Sigmoid colon (tissue), 7 donors: ENCODE measurements around the gene SLC22A5. TPM values are rescaled to one million over a fixed set of nuclear protein-coding genes. Genes with fewer than 3 reads are reported as not detected.

Experiments
- DNase-seq: peaks from one replicate; pipeline ENCODE4 v3.0.0-alpha.2; 2019
- H3K27ac ChIP-seq, 4 donors: fragments of 200-600 bp; sonication (generic); one replicate each; pipeline ENCODE4 v1.5.1; 2016 to 2019; ENCODE audit warnings: mild to moderate bottlenecking in 1 of 4
- H3K27me3 ChIP-seq, 3 donors: fragments of 200-600 bp; sonication (generic); one replicate each; pipeline ENCODE4 v1.5.1; 2019; ENCODE audit warnings: mild to moderate bottlenecking in 1 of 3
- H3K36me3 ChIP-seq, 4 donors: fragments of 200-600 bp; sonication (generic); one replicate each; pipeline ENCODE4 v1.5.1; 2016 to 2019
- H3K4me1 ChIP-seq, 4 donors: fragments of 200-600 bp; sonication (generic); one replicate each; pipeline ENCODE4 v1.5.1; 2017 to 2019
- H3K4me3 ChIP-seq, 4 donors: fragments of 200-600 bp; sonication (generic); one replicate each; pipeline ENCODE4 v1.5.1; 2017 to 2019; ENCODE audit warnings: mild to moderate bottlenecking in 2 of 4, moderate library complexity in 1 of 4
- H3K9me3 ChIP-seq, 4 donors: fragments of 200-600 bp in 3 of 4; sonication (generic) in 3 of 4; one replicate each; pipeline versions ENCODE4 v1.5.1 to v1.6.1; 2013 to 2019
- EP300 ChIP-seq, 4 donors: sonication (generic); formaldehyde crosslinking; IDR thresholded peaks; one replicate each; pipeline ENCODE4 v1.6.1; 2017; ENCODE audit warnings: antibody characterized with exemption in 4 of 4
- POLR2A ChIP-seq, 2 donors: fragments of 450-650 bp; IDR thresholded peaks; one replicate each; pipeline ENCODE4 v1.6.1; 2016; ENCODE audit warnings: antibody characterized with exemption in 2 of 2, mild to moderate bottlenecking in 2 of 2, moderate library complexity in 2 of 2
- POLR2AphosphoS5 ChIP-seq, 4 donors: sonication (generic); formaldehyde crosslinking; IDR thresholded peaks; one replicate each; pipeline ENCODE4 v1.6.1; 2017; ENCODE audit warnings: antibody characterized with exemption in 4 of 4
- WGBS, 2 donors: extraction: QIAGEN DNeasy Blood & Tissue Kit; methylation state at CpG; one replicate each; pipeline ENCODE4 v1.1.7; 2013; 5-methylcytosine and 5-hydroxymethylcytosine counted together
- intact Hi-C: fragments of 100-400 bp; cut with DNase I; formaldehyde crosslinking; loops from one replicate; pipeline ENCODE4 v1.15.1; 2023
- polyA plus RNA-seq, 3 donors: library from polyadenylated mRNA; stranded (reverse); fragments of 200-250 nt; gene quantifications; one replicate each; pipeline ENCODE4 v1.2.3, GENCODE V29; 2013
- total RNA-seq, 4 donors: library from RNA; depleted of rRNA; stranded (reverse); fragments of >200 nt; gene quantifications; one replicate each; pipeline ENCODE4 v1.1.0, GENCODE V29; 2016
- TF ChIP-seq, protein P1 (sequence below), 4 experiments: fragments of 450-650 bp in 3 of 4; fragments of 200-600 bp in 1 of 4; IDR thresholded peaks; one replicate each; pipeline ENCODE4 v1.5.1; 2016 to 2019; ENCODE audit warnings: antibody characterized with exemption in 4 of 4, mild to moderate bottlenecking in 3 of 4, moderate library complexity in 2 of 4
- donor health status: healthy with polysubstance abuse.
- donor health status: Bipolar disorder and iron deficiency.
- donor health status: healthy.

SLC22A5 gene
- total and polyA plus RNA-seq, 7 donors = 3.6 to 11.9 (median 7.2) TPM

DNA sequence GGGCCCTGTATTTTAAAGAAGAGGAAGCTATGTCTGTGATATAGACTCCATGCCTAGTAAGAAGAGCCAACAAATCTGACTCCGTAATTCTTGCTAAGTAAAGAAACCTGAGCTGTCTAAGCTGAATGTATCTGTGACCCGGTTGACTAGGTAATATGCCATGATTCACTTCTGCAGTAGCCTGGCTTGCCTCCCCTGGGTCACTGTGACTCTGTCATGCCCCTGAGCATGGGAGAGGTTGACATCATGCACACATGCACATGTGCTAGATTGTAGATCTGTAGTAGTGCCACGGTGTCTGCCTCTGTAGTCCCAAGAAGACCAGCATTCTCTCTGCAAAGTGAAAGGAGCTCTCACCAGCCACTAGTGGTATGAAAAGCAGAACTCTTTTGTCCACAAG, 9.1 kb downstream of the SLC22A5 start:
- H3K9me3 ChIP-seq = no peaks in the 10 kb centered on the region
- no peak overlapping the region for H3K27ac ChIP-seq
- H3K36me3 ChIP-seq = peaks cover 0 to 9% (median 3%) of the 10 kb centered on the region in 4 donors
- intact Hi-C loops = no loop called here
- H3K4me3 ChIP-seq = no peak overlapping the region
- no peak for DNase-seq
- peaks cover 0 to 6% (median 0%) of the 10 kb centered on the region in 4 donors for H3K4me1 ChIP-seq
- no peaks in the 10 kb centered on the region for H3K27me3 ChIP-seq
- 88 to 89% methylated on average over 3 of the region's 3 CpGs for WGBS, 2 donors
- no peak for TF ChIP-seq EP300 (IDR thresholded peaks at IDR 0.05)
- TF ChIP-seq, protein P1, sequence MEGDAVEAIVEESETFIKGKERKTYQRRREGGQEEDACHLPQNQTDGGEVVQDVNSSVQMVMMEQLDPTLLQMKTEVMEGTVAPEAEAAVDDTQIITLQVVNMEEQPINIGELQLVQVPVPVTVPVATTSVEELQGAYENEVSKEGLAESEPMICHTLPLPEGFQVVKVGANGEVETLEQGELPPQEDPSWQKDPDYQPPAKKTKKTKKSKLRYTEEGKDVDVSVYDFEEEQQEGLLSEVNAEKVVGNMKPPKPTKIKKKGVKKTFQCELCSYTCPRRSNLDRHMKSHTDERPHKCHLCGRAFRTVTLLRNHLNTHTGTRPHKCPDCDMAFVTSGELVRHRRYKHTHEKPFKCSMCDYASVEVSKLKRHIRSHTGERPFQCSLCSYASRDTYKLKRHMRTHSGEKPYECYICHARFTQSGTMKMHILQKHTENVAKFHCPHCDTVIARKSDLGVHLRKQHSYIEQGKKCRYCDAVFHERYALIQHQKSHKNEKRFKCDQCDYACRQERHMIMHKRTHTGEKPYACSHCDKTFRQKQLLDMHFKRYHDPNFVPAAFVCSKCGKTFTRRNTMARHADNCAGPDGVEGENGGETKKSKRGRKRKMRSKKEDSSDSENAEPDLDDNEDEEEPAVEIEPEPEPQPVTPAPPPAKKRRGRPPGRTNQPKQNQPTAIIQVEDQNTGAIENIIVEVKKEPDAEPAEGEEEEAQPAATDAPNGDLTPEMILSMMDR (IDR thresholded peaks at IDR 0.05) = no peak
- no peak for TF ChIP-seq POLR2A (IDR thresholded peaks at IDR 0.05)
- TF ChIP-seq POLR2AphosphoS5 (IDR thresholded peaks at IDR 0.05) = no peak

DNA sequence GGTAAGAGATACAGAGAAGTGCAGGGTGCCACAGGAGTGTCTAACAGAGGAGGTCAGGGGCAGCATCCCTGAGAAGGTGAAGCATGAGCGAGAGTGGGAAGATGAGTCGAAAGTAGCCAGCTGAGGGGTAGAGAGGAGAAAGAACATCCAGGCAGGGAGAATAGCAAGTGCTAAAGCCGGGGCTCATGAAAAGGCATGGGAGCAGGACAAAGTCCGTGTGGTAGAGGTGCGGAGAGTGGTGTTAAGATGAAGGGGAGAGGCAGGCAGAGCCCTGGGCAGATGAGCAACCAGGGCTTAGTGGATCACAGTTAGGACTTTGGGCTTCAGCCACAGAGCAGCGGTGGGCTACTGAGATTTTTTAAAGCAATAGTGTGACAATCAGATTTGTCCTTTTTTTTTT, 10.5 kb downstream of the SLC22A5 start:
- TF ChIP-seq POLR2AphosphoS5 (IDR thresholded peaks at IDR 0.05) (no peak), EP300 (IDR thresholded peaks at IDR 0.05) (no peak), POLR2A (IDR thresholded peaks at IDR 0.05) (no peak)
- TF ChIP-seq, protein P1 (IDR thresholded peaks at IDR 0.05) = no peak
- no peak for DNase-seq
- Histone ChIP-seq H3K9me3 (no peaks in the 10 kb centered on the region), H3K27ac (no peak overlapping the region), H3K4me3 (no peak overlapping the region), H3K4me1 (peaks cover 0 to 8% (median under 1%) of the 10 kb centered on the region in 4 donors), H3K36me3 (peaks cover 0 to 20% (median 3%) of the 10 kb centered on the region in 4 donors), H3K27me3 (no peaks in the 10 kb centered on the region)
- intact Hi-C loops = loop anchor here (10.0 kb wide), 1 partner anchor 355 kb away; the partner anchor contains the start of gene KIF3A
- 73 to 90% methylated on average over 6 of the region's 6 CpGs for WGBS, 2 donors

DNA sequence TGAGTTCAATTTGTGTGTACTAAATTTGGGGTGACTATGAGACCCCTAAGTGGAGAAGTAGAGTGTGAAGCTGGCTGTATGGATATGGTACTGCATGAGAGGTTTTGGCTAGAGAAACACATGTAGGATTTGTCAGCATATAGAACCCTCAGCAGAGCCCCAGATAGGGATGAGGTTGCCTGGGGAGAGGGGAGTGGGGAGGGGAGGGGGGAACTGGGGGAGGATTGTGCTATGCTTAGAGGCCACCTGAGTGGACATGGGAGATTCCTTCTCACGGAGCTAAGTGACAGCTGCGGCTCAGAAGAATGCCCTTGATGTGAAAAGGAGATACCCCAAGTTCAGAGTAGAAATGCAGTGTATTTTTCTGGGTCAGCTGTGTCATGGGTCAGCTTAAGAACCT, 11.2 kb downstream of the SLC22A5 start:
- DNase-seq = no peak
- WGBS, 2 donors = 90 to 95% methylated on average over 2 of the region's 2 CpGs
- intact Hi-C loops = loop anchor here (10.0 kb wide), 1 partner anchor 354 kb away; the partner anchor contains the start of gene KIF3A

DNA sequence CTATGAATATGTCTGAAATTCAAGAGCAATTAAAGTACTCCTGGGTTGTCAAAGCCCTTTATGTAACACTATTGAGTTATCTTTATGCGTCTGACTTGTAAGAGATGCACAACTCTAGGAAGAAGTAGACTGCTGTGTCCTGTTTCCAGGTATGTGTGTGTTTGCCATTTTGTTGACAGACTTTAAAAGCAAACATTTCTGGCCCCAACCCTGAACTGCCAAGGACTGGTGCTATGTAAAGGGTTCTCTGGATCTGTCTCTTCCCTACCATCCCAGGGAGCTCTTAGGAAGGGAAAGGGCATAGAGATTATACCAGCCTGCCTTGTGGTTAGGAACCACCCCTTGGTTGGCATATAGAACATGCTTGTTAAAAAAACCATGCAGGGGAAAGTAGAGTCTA, 12.1 kb downstream of the SLC22A5 start:
- Histone ChIP-seq H3K4me3 (no peak overlapping the region), H3K27me3 (no peaks in the 10 kb centered on the region), H3K36me3 (peaks cover 0 to 20% (median 3%) of the 10 kb centered on the region in 4 donors), H3K9me3 (no peaks in the 10 kb centered on the region), H3K4me1 (peaks cover 0 to 23% (median 16%) of the 10 kb centered on the region in 4 donors), H3K27ac (no peak overlapping the region)
- DNase-seq = no peak
- no peak for TF ChIP-seq POLR2A (IDR thresholded peaks at IDR 0.05)
- TF ChIP-seq, protein P1 (IDR thresholded peaks at IDR 0.05) = no peak
- TF ChIP-seq POLR2AphosphoS5 (IDR thresholded peaks at IDR 0.05) = no peak
- TF ChIP-seq EP300 (IDR thresholded peaks at IDR 0.05) = no peak
- 89 to 91% methylated on average over 1 of the region's 1 CpG for WGBS, 2 donors
- intact Hi-C loops = loop anchor here (10.0 kb wide), 1 partner anchor 353 kb away; the partner anchor contains the start of gene KIF3A

More for the DNA sequence above, 11.2 kb downstream of the SLC22A5 start:
- H3K27ac ChIP-seq = no peak overlapping the region
- no peaks in the 10 kb centered on the region for H3K27me3 ChIP-seq
- TF ChIP-seq EP300 (IDR thresholded peaks at IDR 0.05) (no peak), POLR2AphosphoS5 (IDR thresholded peaks at IDR 0.05) (no peak), POLR2A (IDR thresholded peaks at IDR 0.05) (no peak)
- TF ChIP-seq, protein P1 (IDR thresholded peaks at IDR 0.05) = no peak
- no peaks in the 10 kb centered on the region for H3K9me3 ChIP-seq
- peaks cover 0 to 15% (median 8%) of the 10 kb centered on the region in 4 donors for H3K4me1 ChIP-seq
- H3K36me3 ChIP-seq = peaks cover 0 to 20% (median 3%) of the 10 kb centered on the region in 4 donors
- no peak overlapping the region for H3K4me3 ChIP-seq
